ENCODE results near the gene CACNB1. TPM values are rescaled to one million over a fixed set of nuclear protein-coding genes. Genes with fewer than 3 reads are reported as not detected.
A peak's percentile ranks its signal among the peaks of the same experiment; 100 is the strongest.

The CACNB1 gene
- total RNA-seq, 6 donors from 2014 or later, result 28.8 to 149 (median 34.0) TPM

DNA sequence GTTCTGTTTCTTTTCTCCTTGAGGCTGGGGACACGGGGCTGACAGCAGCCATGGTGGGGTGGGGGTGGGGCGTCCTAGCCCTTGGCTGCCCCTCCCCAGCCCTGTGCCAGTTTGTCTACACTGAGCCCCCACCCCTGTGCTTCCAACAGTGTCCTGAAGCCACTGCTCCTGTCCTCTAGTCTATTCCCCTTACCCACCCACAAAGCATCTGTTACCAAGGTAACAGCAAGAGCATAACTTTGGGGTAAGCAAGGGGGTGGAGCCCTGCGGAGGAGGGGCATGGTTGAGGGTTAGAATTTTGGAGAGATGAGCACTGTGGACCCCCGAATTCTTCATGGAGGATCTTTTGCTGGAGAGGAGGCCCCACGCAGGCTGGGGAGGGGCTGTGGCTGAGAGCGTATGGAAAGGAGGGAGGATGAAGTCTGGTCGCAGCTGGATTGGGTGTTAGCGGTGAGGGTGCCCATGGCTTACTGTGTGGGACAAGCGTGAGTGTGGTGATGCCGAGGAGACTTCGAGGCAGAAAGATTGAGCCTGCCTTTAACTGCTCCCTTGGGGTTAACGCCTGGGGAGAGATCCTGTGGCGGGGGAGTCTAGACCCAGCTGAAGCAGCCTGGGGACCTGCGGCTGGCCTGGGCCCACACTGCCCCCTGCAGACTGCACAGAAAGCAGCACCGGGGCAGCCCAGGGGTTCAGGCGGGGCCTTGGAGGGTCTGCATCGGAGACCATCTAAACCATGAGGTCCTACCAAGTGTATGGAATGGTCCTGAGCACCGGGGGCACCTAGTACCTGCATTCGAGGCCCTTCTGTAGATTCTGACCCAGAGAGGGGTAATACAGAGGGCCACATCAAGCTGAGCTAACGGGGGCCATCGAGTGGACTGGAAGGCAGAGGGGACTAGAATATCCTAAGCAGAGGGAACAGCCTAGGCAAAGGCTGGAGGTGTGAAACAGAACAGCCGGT is 34.4 kb upstream of the CACNB1 start:
- H3K36me3 ChIP-seq, result no peaks in the 10 kb centered on the region
- H3K27me3 ChIP-seq, result peaks cover 0 to 4% (median 0%) of the 10 kb centered on the region in 4 donors
- H3K4me3 ChIP-seq, result no peak overlapping the region
- H3K9me3 ChIP-seq, result no peaks in the 10 kb centered on the region
- DNase-seq (peak; percentile 73 to 87), ATAC-seq (ENCODE audit: low FRiP score in 2 of 2) (peak; percentile 74 to 75)
- H3K27ac ChIP-seq, result no peak overlapping the region
- TF ChIP-seq, protein P1, sequence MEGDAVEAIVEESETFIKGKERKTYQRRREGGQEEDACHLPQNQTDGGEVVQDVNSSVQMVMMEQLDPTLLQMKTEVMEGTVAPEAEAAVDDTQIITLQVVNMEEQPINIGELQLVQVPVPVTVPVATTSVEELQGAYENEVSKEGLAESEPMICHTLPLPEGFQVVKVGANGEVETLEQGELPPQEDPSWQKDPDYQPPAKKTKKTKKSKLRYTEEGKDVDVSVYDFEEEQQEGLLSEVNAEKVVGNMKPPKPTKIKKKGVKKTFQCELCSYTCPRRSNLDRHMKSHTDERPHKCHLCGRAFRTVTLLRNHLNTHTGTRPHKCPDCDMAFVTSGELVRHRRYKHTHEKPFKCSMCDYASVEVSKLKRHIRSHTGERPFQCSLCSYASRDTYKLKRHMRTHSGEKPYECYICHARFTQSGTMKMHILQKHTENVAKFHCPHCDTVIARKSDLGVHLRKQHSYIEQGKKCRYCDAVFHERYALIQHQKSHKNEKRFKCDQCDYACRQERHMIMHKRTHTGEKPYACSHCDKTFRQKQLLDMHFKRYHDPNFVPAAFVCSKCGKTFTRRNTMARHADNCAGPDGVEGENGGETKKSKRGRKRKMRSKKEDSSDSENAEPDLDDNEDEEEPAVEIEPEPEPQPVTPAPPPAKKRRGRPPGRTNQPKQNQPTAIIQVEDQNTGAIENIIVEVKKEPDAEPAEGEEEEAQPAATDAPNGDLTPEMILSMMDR (IDR thresholded peaks at IDR 0.05), result peak; percentile 60 to 80 (median 75)
- TF ChIP-seq POLR2AphosphoS5 (IDR thresholded peaks at IDR 0.05), result no peak
- H3K4me1 ChIP-seq, result peaks cover 5 to 19% (median 14%) of the 10 kb centered on the region in 4 donors
- 11 to 17% methylated on average over 21 to 22 of the region's 22 CpGs for WGBS, 2 donors

DNA sequence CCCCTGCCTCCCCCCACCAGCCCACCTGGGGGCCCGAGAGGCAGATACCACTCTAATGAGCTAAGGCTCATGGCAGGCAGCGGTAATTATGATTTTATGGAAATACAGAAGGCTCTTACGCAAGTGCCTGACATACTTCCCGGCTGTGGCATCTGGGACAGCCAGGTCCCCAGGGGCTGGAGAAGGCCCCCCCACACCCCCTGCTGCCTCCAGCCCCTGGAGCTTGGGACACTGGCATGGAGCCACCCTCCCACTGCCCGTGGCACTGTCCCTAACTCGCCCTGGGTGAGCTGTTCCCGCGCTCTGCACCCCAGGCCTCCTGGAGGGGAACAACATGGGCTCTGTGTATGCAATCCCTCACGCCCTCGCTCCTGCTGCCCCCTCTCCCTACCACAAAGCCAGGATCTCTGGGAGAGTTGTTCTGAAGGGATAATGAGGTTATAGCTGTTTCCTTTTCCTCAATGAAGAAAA is 33.7 kb upstream of the CACNB1 start:
- Histone ChIP-seq H3K27ac (no peak overlapping the region), H3K27me3 (peaks cover 0 to 9% (median 2%) of the 10 kb centered on the region in 4 donors), H3K4me3 (no peak overlapping the region), H3K9me3 (no peaks in the 10 kb centered on the region), H3K36me3 (no peaks in the 10 kb centered on the region), H3K4me1 (peaks cover 7 to 20% (median 17%) of the 10 kb centered on the region in 4 donors)
- DNase-seq, result peak in 1 of 2 donors; percentile 51
- TF ChIP-seq POLR2A (IDR thresholded peaks at IDR 0.05), result no peak
- TF ChIP-seq, protein P1 (IDR thresholded peaks at IDR 0.05), result no peak
- TF ChIP-seq POLR2AphosphoS5 (IDR thresholded peaks at IDR 0.05), result no peak
- no peak for TF ChIP-seq EP300 (IDR thresholded peaks at IDR 0.05)
- WGBS, 2 donors, result 33 to 49% methylated on average over 2 to 10 of the region's 10 CpGs
- ATAC-seq (ENCODE audit: low FRiP score in 2 of 2), result no peak

DNA sequence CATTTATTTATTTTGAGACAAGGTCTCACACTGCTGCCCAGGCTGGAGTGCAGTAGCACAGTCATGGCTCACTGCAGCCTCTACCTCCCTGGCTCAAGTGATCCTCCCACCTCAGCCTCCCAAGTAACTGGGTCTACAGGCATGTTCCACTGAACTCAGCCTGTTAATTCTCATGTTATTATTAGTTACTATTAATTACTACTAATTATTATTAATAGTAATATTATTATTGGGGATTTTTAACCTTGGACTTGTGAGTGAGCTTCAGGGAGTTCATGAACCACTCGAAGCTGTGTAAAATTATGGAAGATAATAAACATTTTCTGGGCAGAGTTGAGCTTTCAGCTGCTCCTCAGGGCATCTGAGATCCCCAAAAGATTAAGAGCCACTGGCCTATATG is 32.9 kb upstream of the CACNB1 start:
- WGBS, 2 donors, result 81 to 84% methylated on average over 1 of the region's 1 CpG
- Histone ChIP-seq H3K36me3 (no peaks in the 10 kb centered on the region), H3K27ac (no peak overlapping the region), H3K4me1 (peaks cover 15 to 27% (median 24%) of the 10 kb centered on the region in 4 donors), H3K4me3 (no peak overlapping the region), H3K9me3 (no peaks in the 10 kb centered on the region), H3K27me3 (peaks cover 0 to 17% (median 9%) of the 10 kb centered on the region in 4 donors)
- DNase-seq, result no peak
- ATAC-seq (ENCODE audit: low FRiP score in 2 of 2), result no peak
- TF ChIP-seq, protein P1 (IDR thresholded peaks at IDR 0.05), result no peak
- TF ChIP-seq POLR2A (IDR thresholded peaks at IDR 0.05) (no peak), EP300 (IDR thresholded peaks at IDR 0.05) (no peak), POLR2AphosphoS5 (IDR thresholded peaks at IDR 0.05) (no peak)

DNA sequence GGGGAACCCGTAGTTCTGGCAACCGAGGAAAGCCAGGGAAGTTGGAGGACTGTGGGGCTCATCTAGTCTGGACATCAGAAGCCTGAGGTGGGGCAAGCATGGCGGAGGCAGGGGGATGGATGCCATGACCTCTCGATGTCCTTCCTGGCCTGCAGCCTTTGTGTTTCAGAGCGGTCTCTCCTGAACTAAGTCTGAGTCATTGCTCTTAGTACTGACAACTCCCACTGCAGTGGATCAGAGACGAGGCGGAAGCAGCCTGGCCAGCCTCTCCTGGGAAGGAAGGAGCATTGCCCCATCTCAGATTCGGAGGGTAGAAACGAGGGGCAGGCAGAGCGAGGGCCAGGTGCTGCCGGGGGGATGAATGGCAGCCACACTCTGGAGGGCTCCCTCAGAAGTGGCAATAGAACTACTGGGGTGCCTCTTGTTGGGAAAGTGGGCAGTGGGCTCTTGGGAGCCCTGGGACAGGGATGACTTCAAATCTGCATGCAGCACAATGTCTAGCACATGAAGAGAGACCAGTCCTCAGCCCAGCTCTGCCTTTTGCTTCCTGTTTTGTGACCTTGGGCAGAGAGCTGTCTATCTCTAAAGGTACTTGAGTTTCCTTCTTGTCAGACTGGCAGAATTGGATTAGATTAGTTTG is 31.9 kb upstream of the CACNB1 start:
- H3K27me3 ChIP-seq, result peaks cover 0 to 26% (median 17%) of the 10 kb centered on the region in 4 donors
- TF ChIP-seq EP300 (IDR thresholded peaks at IDR 0.05), result no peak
- TF ChIP-seq, protein P1 (IDR thresholded peaks at IDR 0.05), result no peak
- TF ChIP-seq POLR2A (IDR thresholded peaks at IDR 0.05), result no peak
- no peak for TF ChIP-seq POLR2AphosphoS5 (IDR thresholded peaks at IDR 0.05)

More for the DNA sequence above, 31.9 kb upstream of the CACNB1 start:
- 86 to 90% methylated on average over 5 to 7 of the region's 11 CpGs for WGBS, 2 donors
- Histone ChIP-seq H3K4me3 (no peak overlapping the region), H3K27ac (no peak overlapping the region), H3K36me3 (no peaks in the 10 kb centered on the region), H3K4me1 (peaks cover 24 to 36% (median 33%) of the 10 kb centered on the region in 4 donors), H3K9me3 (no peaks in the 10 kb centered on the region)
- DNase-seq (no peak), ATAC-seq (ENCODE audit: low FRiP score in 2 of 2) (peak in 1 of 2 donors; percentile 46)
